ENCODE data around the gene NELFCD.

The NELFCD gene

DNA sequence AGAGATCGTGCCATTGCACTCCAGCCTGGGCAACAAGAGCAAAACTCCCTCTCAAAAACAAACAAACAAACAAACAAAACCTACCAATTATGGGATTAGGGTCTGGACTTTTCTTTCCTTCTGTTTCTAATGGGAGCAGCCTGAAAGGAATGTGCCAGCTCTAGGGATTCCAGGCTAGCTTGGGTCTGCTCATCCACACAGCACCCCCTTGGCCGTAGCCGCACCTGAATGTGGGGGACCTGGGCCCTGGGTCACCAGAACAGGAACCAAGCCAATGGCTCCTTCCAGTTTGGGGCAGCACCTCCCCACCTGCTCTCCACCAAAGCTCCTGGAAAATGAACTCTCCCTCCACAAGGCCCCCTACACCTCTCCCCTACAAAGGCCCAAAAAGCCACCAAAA is 19.3 kb downstream of the NELFCD start:
- in situ Hi-C loops (cut with MboI; ENCODE audit: low pct_unique_long_range_greater_than_20kb, low sequenced_read_pairs, unreplicated experiment) = no loop called here
- TF ChIP-seq, protein P1, sequence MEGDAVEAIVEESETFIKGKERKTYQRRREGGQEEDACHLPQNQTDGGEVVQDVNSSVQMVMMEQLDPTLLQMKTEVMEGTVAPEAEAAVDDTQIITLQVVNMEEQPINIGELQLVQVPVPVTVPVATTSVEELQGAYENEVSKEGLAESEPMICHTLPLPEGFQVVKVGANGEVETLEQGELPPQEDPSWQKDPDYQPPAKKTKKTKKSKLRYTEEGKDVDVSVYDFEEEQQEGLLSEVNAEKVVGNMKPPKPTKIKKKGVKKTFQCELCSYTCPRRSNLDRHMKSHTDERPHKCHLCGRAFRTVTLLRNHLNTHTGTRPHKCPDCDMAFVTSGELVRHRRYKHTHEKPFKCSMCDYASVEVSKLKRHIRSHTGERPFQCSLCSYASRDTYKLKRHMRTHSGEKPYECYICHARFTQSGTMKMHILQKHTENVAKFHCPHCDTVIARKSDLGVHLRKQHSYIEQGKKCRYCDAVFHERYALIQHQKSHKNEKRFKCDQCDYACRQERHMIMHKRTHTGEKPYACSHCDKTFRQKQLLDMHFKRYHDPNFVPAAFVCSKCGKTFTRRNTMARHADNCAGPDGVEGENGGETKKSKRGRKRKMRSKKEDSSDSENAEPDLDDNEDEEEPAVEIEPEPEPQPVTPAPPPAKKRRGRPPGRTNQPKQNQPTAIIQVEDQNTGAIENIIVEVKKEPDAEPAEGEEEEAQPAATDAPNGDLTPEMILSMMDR (IDR thresholded peaks at IDR 0.05; ENCODE audit: extremely low read depth, insufficient read depth, missing control alignments) = no peak
- no peak for DNase-seq (ENCODE audit: low spot score)

DNA sequence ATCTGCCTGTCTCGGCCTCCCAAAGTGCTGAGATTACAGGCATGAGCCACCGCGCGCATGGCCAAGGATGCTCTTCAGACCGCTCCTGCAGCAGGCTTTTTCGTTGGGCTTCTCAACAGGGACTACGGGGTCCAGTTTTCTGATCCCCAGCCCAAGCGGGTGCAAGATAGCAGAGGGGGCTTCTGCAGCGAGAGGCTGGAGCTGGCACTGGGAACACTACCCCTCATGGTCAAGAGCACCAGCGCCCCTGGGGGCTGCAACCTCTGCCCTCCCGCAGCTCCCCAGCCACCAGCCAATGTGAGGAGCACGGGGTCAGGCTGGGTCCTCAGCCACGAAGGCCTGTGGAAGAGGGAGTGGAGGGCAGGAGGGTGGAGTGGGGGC is 20.0 kb downstream of the NELFCD start:
- DNase-seq (ENCODE audit: low spot score) = no peak
- TF ChIP-seq, protein P1 (IDR thresholded peaks at IDR 0.05; ENCODE audit: extremely low read depth, insufficient read depth, missing control alignments) = no peak
- in situ Hi-C loops (cut with MboI; ENCODE audit: low pct_unique_long_range_greater_than_20kb, low sequenced_read_pairs, unreplicated experiment) = no loop called here

DNA sequence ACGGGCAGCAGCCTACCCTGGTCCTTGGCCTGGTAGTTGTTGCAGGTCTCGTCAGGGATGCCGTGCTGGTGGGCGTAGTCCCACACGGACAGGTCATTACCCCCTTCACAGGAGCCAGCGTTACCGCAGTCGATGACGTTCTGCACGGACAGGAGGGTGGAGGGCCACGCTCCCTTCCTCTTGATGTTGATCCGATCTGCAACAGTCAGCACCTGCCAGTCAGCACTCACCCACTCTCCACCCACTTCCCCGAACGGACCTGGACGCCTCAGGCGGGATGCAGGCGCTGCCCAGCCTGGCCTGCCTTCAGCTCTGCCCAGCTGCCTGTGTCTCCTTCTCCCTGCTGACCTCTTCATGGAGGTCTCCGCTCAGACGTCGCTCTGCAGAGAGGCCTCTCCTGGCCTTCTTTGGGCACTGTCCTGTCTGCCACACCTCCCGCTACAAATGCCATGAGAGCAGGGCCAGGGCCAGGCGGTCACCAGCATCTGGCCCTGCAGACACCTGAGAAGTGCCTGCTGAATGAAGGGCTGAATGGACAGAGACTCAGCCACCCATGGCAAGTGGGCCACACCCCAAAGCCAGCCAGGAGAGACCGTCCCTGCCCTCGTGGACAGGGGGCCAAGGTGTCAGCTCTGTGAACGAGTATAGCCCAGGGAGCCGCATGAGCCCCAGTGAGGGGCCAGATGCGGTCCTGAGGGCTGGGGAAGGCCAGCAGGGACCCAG is 20.6 kb downstream of the NELFCD start:
- in situ Hi-C loops (cut with MboI; ENCODE audit: low pct_unique_long_range_greater_than_20kb, low sequenced_read_pairs, unreplicated experiment) = no loop called here
- DNase-seq (ENCODE audit: low spot score) = no peak
- TF ChIP-seq, protein P1 (IDR thresholded peaks at IDR 0.05; ENCODE audit: extremely low read depth, insufficient read depth, missing control alignments) = no peak

DNA sequence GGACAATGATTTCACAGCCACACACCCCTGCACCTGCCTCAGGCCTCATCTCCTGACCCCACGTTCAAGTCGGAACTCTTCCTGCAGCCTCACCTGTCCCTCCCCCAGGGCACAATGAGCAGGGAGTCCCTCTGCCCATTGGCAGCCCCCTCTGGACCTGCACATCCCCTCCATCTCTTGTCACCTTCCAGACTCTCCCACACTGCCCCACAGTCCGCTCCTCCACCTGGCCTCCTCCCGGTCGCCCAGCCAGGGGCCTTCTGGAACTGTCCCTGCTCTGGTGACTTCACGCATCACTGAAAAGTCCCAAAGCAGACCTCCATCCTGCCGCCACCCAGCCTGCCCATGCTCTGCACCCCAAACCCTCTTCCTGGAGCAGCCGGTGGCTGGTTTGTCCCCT is 21.3 kb downstream of the NELFCD start:
- TF ChIP-seq, protein P1 (IDR thresholded peaks at IDR 0.05; ENCODE audit: extremely low read depth, insufficient read depth, missing control alignments) = no peak
- no peak for DNase-seq (ENCODE audit: low spot score)
- in situ Hi-C loops (cut with MboI; ENCODE audit: low pct_unique_long_range_greater_than_20kb, low sequenced_read_pairs, unreplicated experiment) = no loop called here

DNA sequence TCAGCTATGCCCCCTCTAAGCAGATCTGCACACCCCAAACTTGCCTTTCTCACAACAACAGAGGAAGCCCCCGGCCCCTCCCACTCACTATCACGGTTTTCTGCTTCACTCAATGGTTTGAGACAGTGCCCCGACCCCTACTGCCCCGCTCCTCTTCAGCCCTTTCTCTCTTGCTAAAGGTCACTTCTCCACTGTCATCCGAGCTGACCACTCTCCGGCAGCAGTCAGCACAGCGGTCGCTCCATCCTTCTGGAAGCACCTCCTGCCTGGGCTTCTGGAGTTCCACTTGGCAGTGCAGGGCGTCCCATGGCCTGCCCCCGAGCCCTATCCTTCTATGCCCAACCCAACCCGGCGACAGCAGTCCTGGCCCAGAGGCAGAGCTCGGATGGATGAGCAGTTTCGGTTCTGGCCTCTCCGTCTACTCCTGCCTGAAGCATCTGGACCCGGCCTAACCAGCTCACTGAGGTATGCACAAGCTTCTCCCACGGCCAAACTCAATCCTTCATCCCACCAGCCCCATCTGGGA is 21.9 kb downstream of the NELFCD start:
- no peak for DNase-seq (ENCODE audit: low spot score)
- TF ChIP-seq, protein P1 (IDR thresholded peaks at IDR 0.05; ENCODE audit: extremely low read depth, insufficient read depth, missing control alignments) = no peak
- in situ Hi-C loops (cut with MboI; ENCODE audit: low pct_unique_long_range_greater_than_20kb, low sequenced_read_pairs, unreplicated experiment) = no loop called here

DNA sequence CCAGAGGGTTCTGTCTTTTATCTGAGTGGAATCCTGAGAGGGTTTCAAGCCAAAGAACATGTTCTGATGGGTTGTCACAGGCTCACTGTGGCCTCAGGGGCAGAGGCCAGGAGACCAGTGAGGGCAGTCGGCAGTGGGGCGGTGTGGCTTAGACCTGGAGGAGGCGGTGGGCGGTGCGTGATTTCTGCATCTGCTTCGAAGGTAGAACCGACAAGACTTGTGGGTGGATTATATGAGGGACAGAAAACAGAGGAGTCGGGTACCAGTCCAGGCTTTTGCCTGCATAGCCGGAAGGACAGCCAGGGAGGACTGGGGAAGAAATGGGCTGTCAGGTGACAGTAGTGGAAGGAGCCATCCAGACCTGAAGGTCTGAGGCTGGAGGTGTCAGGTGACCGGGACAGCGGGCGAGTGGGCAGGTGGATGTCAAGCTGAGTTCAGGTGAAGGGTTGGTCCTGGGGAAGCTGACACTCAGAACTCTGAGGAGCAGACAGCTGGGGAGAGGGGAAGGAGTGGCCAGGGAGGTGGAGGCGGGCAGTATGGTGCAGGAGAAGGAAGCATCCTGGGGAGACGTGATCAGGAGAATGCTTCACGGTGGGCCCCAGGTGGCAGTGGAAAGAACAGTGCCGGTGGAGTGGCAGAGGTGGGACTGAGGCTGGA is 22.9 kb downstream of the NELFCD start:
- peak; percentile 36 for DNase-seq (ENCODE audit: low spot score)
- TF ChIP-seq, protein P1 (IDR thresholded peaks at IDR 0.05; ENCODE audit: extremely low read depth, insufficient read depth, missing control alignments) = no peak
- in situ Hi-C loops (cut with MboI; ENCODE audit: low pct_unique_long_range_greater_than_20kb, low sequenced_read_pairs, unreplicated experiment) = no loop called here

All from GM13977 (cell line).